ENCODE measurements around the gene RGS12.

The RGS12 gene

GRCh38 chr4:3269991-3270611 is 22.7 kb upstream of the RGS12 start:
- DNase-seq (ENCODE audit: low read depth, low spot score) = no peak

- DNase-seq (ENCODE audit: low read depth, low spot score) = no peak
These were observed 21.7 kb upstream of the RGS12 start for GRCh38 chr4:3271131-3271530.

GRCh38 chr4:3276986-3277385 is 15.8 kb upstream of the RGS12 start:
- DNase-seq (ENCODE audit: low read depth, low spot score) = no peak

DNA sequence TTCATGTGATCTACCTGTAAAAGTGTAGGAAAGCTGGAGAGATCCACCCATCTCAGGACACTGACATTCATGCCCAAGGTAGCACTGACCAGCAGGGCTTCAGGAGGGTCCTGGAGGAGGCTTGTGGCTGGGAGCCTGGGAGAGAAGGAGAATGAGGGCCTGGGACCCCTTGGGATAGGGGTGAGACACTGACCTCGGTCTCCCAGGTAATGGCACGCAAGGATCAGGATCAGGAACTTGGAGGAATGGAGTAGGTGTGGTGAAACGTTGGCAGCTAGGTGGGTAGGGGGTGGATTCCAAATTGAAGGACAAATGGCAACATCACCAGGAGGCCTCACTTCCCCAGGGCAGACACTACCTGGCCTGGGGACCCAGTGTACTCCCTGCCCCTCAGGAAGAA is 12.4 kb upstream of the RGS12 start:
- DNase-seq (ENCODE audit: low read depth, low spot score) = no peak

DNA sequence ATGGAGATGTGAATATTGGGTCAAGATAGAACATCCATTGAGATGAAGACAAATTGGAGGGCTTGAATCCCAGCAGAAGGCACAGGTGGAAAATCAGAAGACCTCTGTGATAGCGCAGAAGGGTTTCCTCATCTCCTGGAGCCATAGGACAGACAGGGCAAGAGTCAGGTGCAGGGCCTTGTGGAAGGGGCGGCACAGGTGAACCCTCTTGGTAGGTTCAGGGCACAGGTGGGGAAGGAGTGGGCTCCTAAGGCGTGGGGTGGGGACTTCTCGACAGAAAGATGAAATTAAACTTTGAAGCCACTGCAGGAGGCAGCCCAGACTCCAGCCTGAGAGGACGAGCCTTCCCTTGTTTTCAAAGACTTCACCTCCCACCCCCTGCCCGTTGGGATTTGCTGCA is 9.3 kb upstream of the RGS12 start:
- no peak for DNase-seq (ENCODE audit: low read depth, low spot score)

- no peak for DNase-seq (ENCODE audit: low read depth, low spot score)
These were observed 8.9 kb upstream of the RGS12 start for GRCh38 chr4:3283916-3284315.

- DNase-seq (ENCODE audit: low read depth, low spot score) = no peak
These were observed 7.9 kb upstream of the RGS12 start for GRCh38 chr4:3284734-3285557.

GRCh38 chr4:3285558-3286334 is 7.1 kb upstream of the RGS12 start:
- no peak for DNase-seq (ENCODE audit: low read depth, low spot score)

- no peak for DNase-seq (ENCODE audit: low read depth, low spot score)
These were observed 6.3 kb upstream of the RGS12 start for GRCh38 chr4:3286335-3287175.

- no peak for DNase-seq (ENCODE audit: low read depth, low spot score)
These were observed 5.4 kb upstream of the RGS12 start for GRCh38 chr4:3287271-3287971.

DNA sequence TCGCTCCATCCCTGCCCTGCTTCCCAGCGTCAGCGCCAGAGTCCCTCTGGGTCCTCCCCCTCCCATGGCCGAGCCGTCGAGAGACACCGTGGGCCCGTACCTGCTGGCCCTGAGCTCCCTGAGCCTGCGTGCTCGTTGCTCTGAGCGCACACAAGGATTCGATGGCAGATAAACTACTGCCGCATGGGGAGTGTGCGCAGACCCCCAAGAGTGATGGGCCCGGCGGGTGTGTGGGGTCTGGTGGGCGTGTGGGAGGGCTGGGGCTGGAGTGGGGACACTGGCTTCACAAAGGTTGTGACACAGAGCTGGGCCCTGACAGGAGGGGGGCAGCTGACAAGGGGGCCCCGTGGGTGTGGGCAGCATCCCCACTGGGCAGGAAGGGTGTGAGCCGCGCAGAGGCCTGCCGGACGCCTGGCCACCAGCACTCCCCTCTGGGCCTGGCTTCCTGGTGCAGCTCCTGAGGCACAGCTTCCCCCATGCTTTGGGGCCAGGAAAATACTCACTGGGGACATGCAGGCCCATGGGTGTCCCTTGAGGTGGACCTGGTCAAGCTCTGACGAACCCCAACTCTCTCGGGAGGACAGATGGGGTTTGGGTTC is 4.8 kb upstream of the RGS12 start:
- DNase-seq (ENCODE audit: low read depth, low spot score) = no peak

- DNase-seq (ENCODE audit: low read depth, low spot score) = no peak
These were observed 4.2 kb upstream of the RGS12 start for GRCh38 chr4:3288571-3289094.

- no peak for DNase-seq (ENCODE audit: low read depth, low spot score)
These were observed 2.3 kb upstream of the RGS12 start for GRCh38 chr4:3290476-3290875.

GRCh38 chr4:3290889-3291321 is 1.9 kb upstream of the RGS12 start:
- no peak for DNase-seq (ENCODE audit: low read depth, low spot score)

- DNase-seq (ENCODE audit: low read depth, low spot score) = no peak
These were observed 1.3 kb upstream of the RGS12 start for GRCh38 chr4:3291411-3291968.

DNA sequence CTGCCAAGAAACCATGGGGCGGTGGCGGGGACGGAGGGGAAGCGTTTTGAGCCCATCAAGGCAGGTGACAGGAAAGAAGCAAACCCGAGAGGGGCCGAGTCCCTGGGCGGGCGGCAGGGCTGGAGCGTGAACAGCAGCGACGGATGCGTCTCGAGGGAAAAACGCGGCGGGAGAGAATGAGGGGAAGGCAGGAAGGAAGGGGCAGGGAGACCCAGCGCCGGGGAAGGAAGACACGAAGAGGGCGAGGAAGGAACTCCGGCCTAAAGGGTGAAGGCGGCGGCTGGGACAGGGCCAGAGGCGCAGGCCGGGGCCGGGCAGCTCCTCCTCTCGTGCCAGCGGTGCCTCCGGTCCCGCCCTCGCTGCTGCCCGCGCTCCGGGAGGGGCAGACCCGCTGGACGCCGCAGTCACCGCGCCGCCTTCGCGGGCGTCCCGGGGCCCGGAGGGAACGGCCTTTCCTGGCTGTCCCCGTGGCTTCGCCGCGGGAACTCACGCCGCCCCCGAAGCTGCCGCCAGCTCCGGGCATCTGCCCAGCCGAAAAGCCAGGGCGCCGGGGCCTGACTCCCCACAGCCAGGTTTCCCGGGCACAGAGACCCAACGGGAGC is 751 bp upstream of the RGS12 start:
- DNase-seq (ENCODE audit: low read depth, low spot score) = no peak

DNA sequence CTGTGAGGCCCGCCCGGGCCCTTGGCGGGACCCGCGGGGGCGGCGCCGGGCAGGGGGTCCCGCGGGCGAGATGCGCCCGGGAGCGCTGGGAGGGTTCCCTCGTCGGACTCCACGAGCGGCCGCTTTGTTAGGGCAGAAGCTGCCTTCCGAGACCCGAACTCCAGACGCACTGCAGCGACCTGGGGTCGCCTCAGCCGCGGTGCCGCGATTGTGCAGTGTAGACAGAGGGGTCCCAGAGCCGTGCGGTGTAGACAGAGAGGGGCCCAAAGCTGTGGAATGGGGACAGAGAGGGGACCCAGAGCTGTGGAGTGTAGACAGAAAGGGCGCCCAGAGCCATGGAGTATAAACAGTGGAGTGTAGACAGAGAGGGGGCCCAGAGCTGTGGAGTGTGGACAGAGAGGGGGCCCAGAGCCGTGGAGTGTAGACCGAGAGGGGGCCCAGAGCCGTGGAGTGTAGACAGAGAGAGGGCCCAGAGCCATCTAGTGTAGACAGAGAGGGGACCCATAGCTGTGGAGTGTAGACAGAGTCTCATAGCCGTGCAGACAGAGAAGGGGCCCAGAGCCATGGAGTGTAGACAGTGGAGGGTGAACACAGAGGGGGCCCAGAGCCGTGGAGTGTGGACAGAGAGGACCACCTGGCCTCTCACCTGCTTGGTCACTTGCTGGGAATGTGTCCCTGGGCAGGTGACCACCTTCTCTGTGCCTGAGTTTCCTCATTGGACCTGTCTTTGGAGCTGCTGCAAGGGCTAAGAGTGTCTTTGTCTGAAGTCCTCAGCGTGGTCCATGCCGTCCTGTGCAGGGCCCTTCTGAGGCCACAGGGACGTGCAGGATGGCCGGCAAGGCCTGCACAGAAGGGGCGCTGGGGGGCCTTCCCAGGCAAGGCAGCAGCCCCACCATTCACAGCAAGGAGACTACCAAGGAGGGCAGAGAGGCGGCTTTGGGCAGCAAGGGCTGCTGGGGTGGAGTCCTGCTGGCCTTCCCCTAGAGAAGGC is 875 bp downstream of the RGS12 start:
- no peak for DNase-seq (ENCODE audit: low read depth, low spot score)
